ENCODE data around the gene OR7G3.

- TF ChIP-seq CTCF (IDR thresholded peaks at IDR 0.05) (no peak), POLR2A (IDR thresholded peaks at IDR 0.05) (no peak)
Observed at GRCh38 chr19:9126900-9127405, at the start of gene OR7G3.

Measured in uterus (tissue), 2 donors.